ENCODE results near the gene VPS13A.
A peak's percentile ranks its signal among the peaks of the same experiment; 100 is the strongest.

VPS13A gene

DNA sequence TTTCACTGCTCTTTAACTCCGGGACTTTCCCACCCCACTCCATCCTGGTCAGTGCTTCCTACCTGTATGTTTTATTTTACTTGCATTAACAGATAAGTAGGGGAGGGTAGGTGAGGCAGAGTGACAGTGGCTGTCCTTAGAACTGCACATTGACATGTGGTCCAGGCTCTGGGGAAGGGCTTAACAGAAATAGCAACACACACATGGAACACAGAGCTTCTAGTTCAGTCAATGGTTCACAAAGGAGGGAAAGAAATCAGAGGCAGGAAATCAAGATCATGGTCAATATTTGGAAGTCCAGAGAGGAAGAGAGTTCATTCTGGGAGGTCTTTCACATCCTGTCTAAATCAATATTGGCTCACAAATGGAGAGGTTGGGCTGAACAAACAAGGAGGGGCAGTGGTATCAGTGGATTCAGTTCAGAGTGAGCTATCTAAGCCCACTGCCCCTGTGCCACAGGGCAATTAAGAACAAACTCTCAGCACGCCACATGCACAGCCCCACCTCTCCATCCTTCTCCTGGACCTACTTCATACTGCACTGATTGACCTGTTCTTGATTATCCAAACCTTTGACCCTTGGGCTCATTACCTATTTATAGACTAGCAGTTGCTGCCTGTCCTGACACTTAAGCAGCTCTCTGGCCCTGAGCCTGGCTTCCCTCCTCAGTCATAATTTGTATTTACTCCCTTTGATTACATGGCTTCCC is 6.2 kb upstream of the VPS13A start:
- H3K27ac Mint-ChIP-seq: no peak overlapping the region
- H3K4me1 Mint-ChIP-seq: peaks cover 0 to 3% of the 10 kb centered on the region in 2 donors
- H3K36me3 Mint-ChIP-seq: no peaks in the 10 kb centered on the region
- H3K9me3 Mint-ChIP-seq: no peaks in the 10 kb centered on the region
- no peak overlapping the region for H3K4me3 Mint-ChIP-seq
- no peak for DNase-seq
- ATAC-seq (replicated peaks): no peak
- H3K27me3 Mint-ChIP-seq: no peaks in the 10 kb centered on the region

DNA sequence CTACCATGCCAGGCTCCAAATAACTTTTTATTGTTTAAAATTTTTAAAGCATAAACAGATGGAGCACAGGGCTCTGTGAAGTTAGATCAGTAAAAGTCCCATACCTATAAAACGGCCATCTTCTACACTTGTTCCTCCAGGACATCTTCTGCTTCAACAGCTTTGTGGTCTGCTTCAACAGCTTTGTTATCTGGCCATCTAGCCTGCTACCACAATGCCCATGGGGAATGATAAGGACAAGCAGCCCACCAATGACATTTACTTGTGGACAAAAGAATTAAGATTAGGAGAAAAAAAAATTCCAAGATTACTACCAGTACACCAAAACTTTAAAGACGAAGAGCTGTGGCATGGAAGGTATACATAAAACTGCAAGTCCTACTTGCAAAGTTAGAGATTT is 2.2 kb upstream of the VPS13A start:
- no peak overlapping the region for H3K27ac Mint-ChIP-seq

DNA sequence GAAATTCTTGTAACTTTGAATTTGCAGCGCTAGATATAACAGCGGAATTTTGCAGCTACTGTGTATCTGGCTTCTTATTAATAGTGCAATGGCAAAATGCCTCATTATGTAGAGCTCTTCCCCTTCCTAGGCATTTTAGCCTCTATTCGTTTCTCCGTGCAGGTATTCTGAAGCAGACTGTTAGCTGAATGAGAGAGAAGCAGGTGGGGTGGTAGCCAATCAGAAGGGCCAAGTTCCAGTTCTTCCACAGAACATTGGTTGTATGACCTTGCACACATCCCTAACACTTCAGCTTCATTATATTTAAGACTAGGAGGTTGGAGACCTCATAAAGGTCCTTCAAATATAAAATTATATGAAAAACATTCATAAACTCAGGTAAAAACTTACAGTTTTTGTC is 1.2 kb upstream of the VPS13A start:
- no peak for ATAC-seq (replicated peaks)
- Mint-ChIP-seq H3K4me3 (no peak overlapping the region), H3K27me3 (no peaks in the 10 kb centered on the region)

More for the DNA sequence above, 2.2 kb upstream of the VPS13A start:
- no peak for ATAC-seq (replicated peaks)
- no peaks in the 10 kb centered on the region for H3K27me3 Mint-ChIP-seq
- no peaks in the 10 kb centered on the region for H3K9me3 Mint-ChIP-seq
- H3K4me1 Mint-ChIP-seq: peaks cover 7 to 23% of the 10 kb centered on the region in 2 donors
- no peaks in the 10 kb centered on the region for H3K36me3 Mint-ChIP-seq
- no peak overlapping the region for H3K4me3 Mint-ChIP-seq
- no peak for DNase-seq

DNA sequence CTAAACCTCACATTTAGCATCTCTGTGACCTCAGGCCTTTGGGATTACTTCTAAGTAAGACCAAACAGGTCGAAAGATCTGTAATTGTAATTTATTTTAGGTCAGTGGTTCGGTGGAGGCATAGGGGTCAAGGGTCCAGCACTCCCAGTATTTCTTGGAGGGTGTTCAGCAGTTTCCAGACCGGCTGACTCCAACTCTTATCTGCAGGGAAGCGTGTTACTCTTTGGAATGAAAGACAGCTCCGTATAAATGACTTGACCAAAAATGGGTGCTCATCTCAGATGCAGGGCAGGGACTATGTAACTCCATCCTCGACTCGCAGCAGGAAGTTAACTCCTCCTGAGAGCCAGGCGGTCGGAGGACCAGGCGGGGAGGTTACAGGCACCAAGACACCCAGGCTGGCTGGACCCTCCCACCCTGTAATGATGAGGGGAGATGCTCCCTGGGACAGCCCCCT is 620 bp upstream of the VPS13A start:
- ATAC-seq (replicated peaks) (no peak), DNase-seq (no peak)
- Mint-ChIP-seq H3K27ac (peak overlapping the region; percentile 96), H3K9me3 (no peaks in the 10 kb centered on the region), H3K36me3 (no peaks in the 10 kb centered on the region), H3K4me1 (peaks cover 4 to 23% of the 10 kb centered on the region in 2 donors), H3K4me3 (peak overlapping the region; percentile 91 to 94), H3K27me3 (no peaks in the 10 kb centered on the region)

More for the DNA sequence above, 1.2 kb upstream of the VPS13A start:
- Mint-ChIP-seq H3K9me3 (no peaks in the 10 kb centered on the region), H3K4me1 (peaks cover 7 to 23% of the 10 kb centered on the region in 2 donors), H3K36me3 (no peaks in the 10 kb centered on the region), H3K27ac (no peak overlapping the region)
- no peak for DNase-seq

DNA sequence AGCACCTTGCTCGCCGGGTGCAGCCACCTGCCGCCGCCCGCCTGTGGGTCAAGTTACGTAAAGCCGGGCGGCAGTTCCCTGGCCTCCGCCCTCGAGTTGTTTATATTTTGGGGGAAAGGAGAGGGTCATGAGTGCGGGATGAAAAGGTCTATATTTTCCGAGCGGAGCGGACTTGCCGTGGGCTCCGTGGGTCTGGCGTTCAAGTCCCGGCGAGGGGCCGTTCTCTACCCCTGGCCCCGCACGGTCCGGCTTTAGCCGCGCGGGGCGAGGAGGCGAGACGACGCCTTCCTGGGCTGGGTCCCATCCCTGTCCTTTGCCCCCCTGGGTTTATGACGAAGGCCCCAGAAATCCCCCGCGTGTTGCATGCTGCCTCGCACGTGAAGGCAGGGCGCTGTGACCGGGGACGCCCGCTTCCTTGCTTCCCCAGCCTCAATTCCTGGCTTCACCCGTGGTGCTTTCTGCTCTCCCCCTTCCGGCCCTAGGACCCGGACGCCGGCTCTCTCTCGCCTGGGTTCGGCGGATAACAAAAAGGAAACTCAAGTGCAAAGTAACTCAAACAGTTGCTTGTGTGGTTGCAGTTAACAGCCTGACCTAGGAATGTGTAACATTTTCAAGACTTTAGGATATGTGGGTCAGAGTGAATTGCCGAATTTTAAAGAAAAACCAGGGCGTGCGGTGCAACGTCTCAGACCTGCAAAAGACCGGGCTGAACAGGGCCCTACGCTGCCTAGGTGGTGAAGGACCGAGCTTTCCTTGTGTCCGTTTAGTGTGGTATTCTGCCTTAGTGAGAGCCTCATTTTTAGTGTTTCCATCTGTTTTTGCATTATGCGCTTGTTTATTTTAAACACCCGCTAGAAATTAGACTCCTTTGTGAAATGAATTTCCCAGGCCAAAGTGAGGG is 810 bp downstream of the VPS13A start:
- DNase-seq: peak; percentile 42
- H3K9me3 Mint-ChIP-seq: no peaks in the 10 kb centered on the region
- peak overlapping the region; percentile 96 for H3K27ac Mint-ChIP-seq
- peak overlapping the region; percentile 91 to 94 for H3K4me3 Mint-ChIP-seq
- no peaks in the 10 kb centered on the region for H3K36me3 Mint-ChIP-seq
- peak; percentile 21 to 24 for ATAC-seq (replicated peaks)
- H3K27me3 Mint-ChIP-seq: no peaks in the 10 kb centered on the region
- H3K4me1 Mint-ChIP-seq: peaks cover 4 to 23% of the 10 kb centered on the region in 2 donors

DNA sequence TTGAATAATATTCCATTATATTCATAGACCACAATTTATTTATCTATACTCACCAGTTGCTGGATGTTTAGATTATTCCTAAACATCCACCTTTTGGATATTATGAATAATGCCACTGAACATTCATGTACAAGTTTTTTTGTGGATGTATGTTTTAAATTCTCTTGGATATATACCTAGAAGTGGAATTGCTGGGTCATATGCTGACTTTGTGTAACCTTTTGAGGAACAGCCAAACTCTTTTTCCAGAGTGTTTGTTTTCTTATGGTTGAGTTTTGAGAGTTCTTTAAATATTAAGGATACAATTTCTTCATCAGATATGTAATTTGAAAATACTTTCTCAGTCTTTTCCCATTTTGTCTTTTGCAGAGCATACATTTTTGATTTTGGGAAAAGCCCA is 2.7 kb downstream of the VPS13A start:
- H3K9me3 Mint-ChIP-seq: no peaks in the 10 kb centered on the region
- DNase-seq: no peak
- no peak overlapping the region for H3K4me3 Mint-ChIP-seq
- H3K36me3 Mint-ChIP-seq: peaks cover 0 to 3% of the 10 kb centered on the region in 2 donors
- H3K4me1 Mint-ChIP-seq: peaks cover 4 to 23% of the 10 kb centered on the region in 2 donors
- no peak overlapping the region for H3K27ac Mint-ChIP-seq
- H3K27me3 Mint-ChIP-seq: no peaks in the 10 kb centered on the region
- no peak for ATAC-seq (replicated peaks)

DNA sequence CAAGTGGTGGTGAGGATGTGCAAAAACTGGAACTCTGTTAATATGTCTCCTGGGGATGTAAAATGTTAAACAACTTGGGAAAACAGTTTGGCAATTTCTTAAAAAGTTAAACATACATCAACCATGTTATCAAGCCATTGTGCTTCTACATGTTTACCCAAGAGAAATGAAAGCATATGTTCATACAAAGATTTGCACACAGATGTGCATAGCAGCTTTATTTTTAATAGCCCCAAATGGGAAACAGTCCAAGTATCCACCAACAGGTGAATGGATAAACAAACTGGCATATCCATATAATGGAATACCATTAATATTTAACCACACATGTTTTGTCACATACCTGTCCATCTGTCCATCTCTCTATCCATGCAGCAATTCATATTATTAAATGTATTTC is 6.2 kb downstream of the VPS13A start:
- no peaks in the 10 kb centered on the region for H3K27me3 Mint-ChIP-seq
- peaks cover 4 to 24% of the 10 kb centered on the region in 2 donors for H3K4me1 Mint-ChIP-seq
- DNase-seq (no peak), ATAC-seq (replicated peaks) (no peak)
- peaks cover 3 to 7% of the 10 kb centered on the region in 2 donors for H3K9me3 Mint-ChIP-seq
- H3K27ac Mint-ChIP-seq: no peak overlapping the region
- peaks cover 0 to 14% of the 10 kb centered on the region in 2 donors for H3K36me3 Mint-ChIP-seq
- H3K4me3 Mint-ChIP-seq: no peak overlapping the region

DNA sequence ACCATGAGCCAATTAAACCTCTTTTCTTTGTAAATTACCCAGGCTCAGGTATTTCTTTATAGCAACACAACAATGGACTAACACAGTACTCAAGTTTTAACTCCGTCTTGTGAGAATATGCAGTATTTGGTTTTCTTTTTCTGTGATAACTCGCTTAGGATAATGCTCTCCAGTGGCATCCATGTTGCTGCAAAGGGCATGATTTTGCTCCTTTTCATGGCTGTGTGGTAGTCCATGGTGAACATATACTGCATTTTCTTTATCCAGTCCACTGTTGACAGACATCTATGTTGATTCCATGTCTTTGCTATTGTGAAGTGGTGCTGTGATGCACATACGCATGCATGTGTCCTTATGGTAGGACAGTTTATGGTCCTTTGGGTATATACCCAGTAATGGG is 10.9 kb downstream of the VPS13A start:
- no peaks in the 10 kb centered on the region for H3K27me3 Mint-ChIP-seq
- no peak overlapping the region for H3K27ac Mint-ChIP-seq
- H3K4me1 Mint-ChIP-seq: peaks cover 16 to 52% of the 10 kb centered on the region in 2 donors
- peaks cover 7% of the 10 kb centered on the region in 2 donors for H3K9me3 Mint-ChIP-seq
- ATAC-seq (replicated peaks): no peak
- peaks cover 2 to 28% of the 10 kb centered on the region in 2 donors for H3K36me3 Mint-ChIP-seq
- no peak for DNase-seq
- no peak overlapping the region for H3K4me3 Mint-ChIP-seq

DNA sequence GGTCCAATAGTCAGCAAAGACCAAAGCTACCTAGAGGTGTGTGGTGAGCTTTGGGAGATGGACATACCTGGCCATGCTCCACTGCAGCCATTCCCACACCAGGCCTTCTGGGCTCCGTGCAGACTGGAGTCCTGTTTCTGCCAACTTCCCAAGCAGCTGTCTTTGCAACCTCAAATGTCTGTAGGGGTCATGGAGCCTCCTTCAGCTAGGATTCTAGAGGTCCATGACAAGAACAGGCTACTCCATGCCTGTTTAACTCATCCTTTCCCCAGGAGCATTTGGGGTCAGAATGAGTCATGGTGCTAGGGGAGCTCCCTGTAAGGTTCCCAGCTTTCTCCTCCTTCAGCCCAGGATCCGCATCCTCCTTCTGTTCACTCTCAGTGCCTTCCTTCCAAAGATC is 17.1 kb downstream of the VPS13A start:
- peaks cover 0 to 2% of the 10 kb centered on the region in 2 donors for H3K9me3 Mint-ChIP-seq
- H3K27ac Mint-ChIP-seq: no peak overlapping the region
- no peak for ATAC-seq (replicated peaks)
- no peak overlapping the region for H3K4me3 Mint-ChIP-seq
- no peak for DNase-seq
- peaks cover 23 to 39% of the 10 kb centered on the region in 2 donors for H3K4me1 Mint-ChIP-seq
- peaks cover 0 to 10% of the 10 kb centered on the region in 2 donors for H3K36me3 Mint-ChIP-seq
- H3K27me3 Mint-ChIP-seq: no peaks in the 10 kb centered on the region

DNA sequence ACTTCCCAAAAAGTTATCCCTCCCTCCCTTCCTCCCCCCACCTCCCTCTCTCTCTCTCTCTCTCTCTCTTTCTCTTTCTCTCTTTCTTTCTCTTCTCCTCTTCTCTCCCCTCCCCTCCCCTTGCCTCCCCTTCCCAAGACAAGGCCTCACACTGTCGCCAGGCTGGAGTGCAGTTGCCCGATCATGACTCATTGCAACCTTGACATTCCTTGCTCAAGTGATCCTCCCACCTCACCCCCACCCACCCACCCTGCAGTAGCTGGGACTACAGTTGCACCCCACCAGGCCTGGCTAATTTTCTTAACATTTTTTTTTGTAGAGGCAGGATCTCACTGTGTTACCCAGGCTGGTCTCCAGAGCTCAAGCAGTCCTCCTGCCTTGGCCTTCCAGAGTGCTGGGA is 32.8 kb downstream of the VPS13A start:
- Mint-ChIP-seq H3K27me3 (no peaks in the 10 kb centered on the region), H3K4me3 (no peak overlapping the region), H3K36me3 (peaks cover 10 to 19% of the 10 kb centered on the region in 2 donors), H3K27ac (no peak overlapping the region), H3K4me1 (no peaks in the 10 kb centered on the region), H3K9me3 (no peaks in the 10 kb centered on the region)
- no peak for DNase-seq
- no peak for ATAC-seq (replicated peaks)

DNA sequence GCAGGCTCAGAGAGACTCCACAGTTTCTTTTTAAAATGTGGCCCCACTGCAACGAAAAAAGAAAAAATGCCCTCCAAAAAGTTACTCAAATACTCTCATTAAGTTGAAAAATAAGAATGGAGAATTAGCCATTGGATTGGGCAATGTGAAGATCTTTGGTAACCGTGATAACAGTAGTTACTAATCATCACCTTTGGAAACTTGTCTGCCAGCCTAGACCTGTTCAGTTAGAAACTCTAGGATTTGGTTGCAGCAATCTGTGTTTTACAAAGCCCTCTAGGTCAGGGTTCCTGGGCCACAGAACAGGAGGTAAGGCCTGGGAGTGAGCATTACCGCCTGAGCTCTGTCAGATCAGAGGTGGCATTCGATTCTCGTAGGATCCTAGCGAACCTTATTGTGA is 34.2 kb downstream of the VPS13A start:
- no peak overlapping the region for H3K4me3 Mint-ChIP-seq
- no peaks in the 10 kb centered on the region for H3K27me3 Mint-ChIP-seq
- ATAC-seq (replicated peaks) (no peak), DNase-seq (no peak)
- H3K4me1 Mint-ChIP-seq: no peaks in the 10 kb centered on the region
- no peaks in the 10 kb centered on the region for H3K9me3 Mint-ChIP-seq
- H3K36me3 Mint-ChIP-seq: peaks cover 14 to 17% of the 10 kb centered on the region in 2 donors
- H3K27ac Mint-ChIP-seq: no peak overlapping the region

DNA sequence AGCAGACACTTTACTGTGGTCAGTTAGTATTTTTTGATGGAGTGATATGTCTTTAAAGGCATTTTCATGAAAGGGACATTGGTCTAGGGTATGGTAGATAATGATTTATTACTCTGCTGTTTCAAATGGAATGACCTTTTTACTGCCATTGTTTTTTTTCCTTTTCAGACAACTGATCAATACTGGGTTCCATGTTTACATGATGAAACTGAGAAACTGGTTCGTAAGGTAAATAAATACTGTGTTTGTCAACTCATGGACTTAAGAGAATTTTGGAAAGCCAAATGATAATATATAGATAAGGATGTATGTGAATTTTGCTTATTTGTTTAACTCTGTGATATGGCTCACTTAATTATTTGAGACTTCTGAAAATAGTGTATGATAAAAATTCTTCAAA is 35.5 kb downstream of the VPS13A start:
- H3K27ac Mint-ChIP-seq: no peak overlapping the region
- DNase-seq (no peak), ATAC-seq (replicated peaks) (no peak)
- no peaks in the 10 kb centered on the region for H3K9me3 Mint-ChIP-seq
- no peaks in the 10 kb centered on the region for H3K4me1 Mint-ChIP-seq
- no peak overlapping the region for H3K4me3 Mint-ChIP-seq
- H3K27me3 Mint-ChIP-seq: no peaks in the 10 kb centered on the region
- peaks cover 11 to 22% of the 10 kb centered on the region in 2 donors for H3K36me3 Mint-ChIP-seq

DNA sequence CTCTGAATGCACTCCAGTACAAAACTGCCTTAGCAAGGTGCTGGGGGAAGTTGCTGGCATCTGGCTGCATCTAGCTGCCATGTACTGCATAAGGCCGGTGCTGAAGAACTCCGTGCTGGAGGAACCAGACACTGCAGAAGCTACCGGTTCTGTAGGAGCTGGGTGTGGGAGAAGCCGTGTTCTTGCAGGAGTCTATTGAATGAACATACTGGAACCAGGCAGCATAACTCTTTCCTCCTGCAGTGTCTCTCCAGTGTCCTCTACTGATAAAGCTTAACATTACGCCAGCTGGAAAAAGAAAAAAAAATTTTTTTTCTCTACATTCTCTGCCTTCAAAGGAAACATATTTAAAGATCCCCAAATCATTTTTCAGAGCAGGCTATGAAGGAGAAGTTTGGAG is 38.5 kb downstream of the VPS13A start:
- Mint-ChIP-seq H3K27ac (no peak overlapping the region), H3K27me3 (no peaks in the 10 kb centered on the region), H3K36me3 (peaks cover 13 to 33% of the 10 kb centered on the region in 2 donors), H3K9me3 (no peaks in the 10 kb centered on the region), H3K4me3 (no peak overlapping the region), H3K4me1 (no peaks in the 10 kb centered on the region)
- DNase-seq (no peak), ATAC-seq (replicated peaks) (no peak)

DNA sequence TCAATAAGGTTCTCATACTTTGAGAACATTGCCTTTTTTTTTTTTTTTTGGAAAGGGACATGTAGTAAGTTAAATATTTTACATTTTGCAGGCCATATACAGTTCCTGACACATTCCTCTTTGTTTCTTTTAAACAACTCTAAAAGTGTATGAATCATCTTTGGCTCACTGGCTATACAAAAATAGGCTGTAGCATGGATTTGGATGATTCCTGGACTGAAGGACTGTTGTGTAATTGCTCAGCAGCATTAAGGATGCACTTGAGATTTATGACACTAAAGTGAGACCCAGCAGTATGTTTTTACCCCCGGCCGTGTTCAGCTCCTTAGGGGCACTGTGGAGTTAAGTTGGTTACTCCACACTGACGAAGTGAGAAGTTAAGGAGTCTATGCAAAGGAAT is 41.3 kb downstream of the VPS13A start:
- Mint-ChIP-seq H3K4me1 (no peaks in the 10 kb centered on the region), H3K27me3 (no peaks in the 10 kb centered on the region), H3K4me3 (no peak overlapping the region), H3K9me3 (no peaks in the 10 kb centered on the region), H3K36me3 (peaks cover 16 to 39% of the 10 kb centered on the region in 2 donors), H3K27ac (no peak overlapping the region)
- DNase-seq: no peak
- ATAC-seq (replicated peaks): no peak

DNA sequence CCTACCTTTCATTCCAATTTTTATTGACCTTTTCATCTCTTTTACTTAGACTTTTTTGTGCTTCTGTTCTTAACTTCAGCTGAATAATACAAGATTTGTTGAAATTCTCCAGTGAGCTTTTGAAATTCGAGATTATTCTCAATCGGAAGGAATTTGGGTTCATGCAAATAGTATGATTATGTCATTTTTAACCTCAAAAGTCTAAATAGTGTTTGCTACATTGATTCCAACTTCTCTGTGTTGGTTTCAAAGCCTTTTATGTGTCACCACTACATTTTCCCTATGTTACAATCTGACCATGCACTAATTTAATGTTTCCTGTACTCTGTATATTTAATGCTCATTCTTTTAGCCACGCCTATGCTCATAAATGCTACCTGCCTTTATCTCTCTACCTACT is 44.1 kb downstream of the VPS13A start:
- DNase-seq: no peak
- H3K4me1 Mint-ChIP-seq: no peaks in the 10 kb centered on the region
- no peak for ATAC-seq (replicated peaks)
- no peaks in the 10 kb centered on the region for H3K9me3 Mint-ChIP-seq
- no peak overlapping the region for H3K4me3 Mint-ChIP-seq
- H3K27ac Mint-ChIP-seq: no peak overlapping the region
- H3K27me3 Mint-ChIP-seq: no peaks in the 10 kb centered on the region
- H3K36me3 Mint-ChIP-seq: peaks cover 14 to 38% of the 10 kb centered on the region in 2 donors
